GM12892 (cell line): ENCODE results near the gene POLA1.

Experiments
- POLR2A ChIP-seq: IDR thresholded peaks from 2 replicates; pipeline ENCODE4 v1.6.1; 2011; ENCODE audit warnings: low read depth, low read length, control low read depth
- POLR2AphosphoS5 ChIP-seq: IDR thresholded peaks from 2 replicates; pipeline ENCODE4 v1.6.1; 2011; ENCODE audit warnings: low read depth, low read length, control low read depth
- TAF1 ChIP-seq: IDR thresholded peaks from 2 replicates; pipeline ENCODE4 v1.6.1; 2011; ENCODE audit warnings: low read depth, mild to moderate bottlenecking, control low read depth, low read length, borderline replicate concordance

GRCh38 chrX:25019707-25020390 is 326.1 kb downstream of the POLA1 start:
- no peak for TF ChIP-seq POLR2AphosphoS5
- no peak for TF ChIP-seq TAF1
- TF ChIP-seq POLR2A: no peak
